ENCODE measurements around the gene PLIN3. TPM values are rescaled to one million over a fixed set of nuclear protein-coding genes. Genes with fewer than 3 reads are reported as not detected.

The PLIN3 gene, protein sequence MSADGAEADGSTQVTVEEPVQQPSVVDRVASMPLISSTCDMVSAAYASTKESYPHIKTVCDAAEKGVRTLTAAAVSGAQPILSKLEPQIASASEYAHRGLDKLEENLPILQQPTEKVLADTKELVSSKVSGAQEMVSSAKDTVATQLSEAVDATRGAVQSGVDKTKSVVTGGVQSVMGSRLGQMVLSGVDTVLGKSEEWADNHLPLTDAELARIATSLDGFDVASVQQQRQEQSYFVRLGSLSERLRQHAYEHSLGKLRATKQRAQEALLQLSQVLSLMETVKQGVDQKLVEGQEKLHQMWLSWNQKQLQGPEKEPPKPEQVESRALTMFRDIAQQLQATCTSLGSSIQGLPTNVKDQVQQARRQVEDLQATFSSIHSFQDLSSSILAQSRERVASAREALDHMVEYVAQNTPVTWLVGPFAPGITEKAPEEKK
- total RNA-seq: 10 to 100 TPM; 80.0 to 80.9 TPM
- polyA plus RNA-seq (2013, experiment 1 of 2): 62.6 TPM
- 69.5 TPM for polyA plus RNA-seq (2013, experiment 2 of 2)
- long read RNA-seq, experiment 1, transcript PLIN3-201 (8 exons, 2,333 nt): major isoform, 17 of 48 reads
- long read RNA-seq, experiment 1, partial matches to known transcripts: 18 of 48 reads
- long read RNA-seq, experiment 1, other reads (novel, unspliced or antisense): 13 of 48 reads
- long read RNA-seq, experiment 2, transcript PLIN3-201 (8 exons, 2,333 nt): major isoform, 314 of 361 reads
- long read RNA-seq, experiment 2, transcript PLIN3-202 (8 exons, 1,535 nt): minor isoform, 12 of 361 reads
- long read RNA-seq, experiment 2, partial matches to known transcripts: 18 of 361 reads
- long read RNA-seq, experiment 2, other reads (novel, unspliced or antisense): 17 of 361 reads
- long read RNA-seq, experiment 3, transcript PLIN3-202 (8 exons, 1,535 nt): minor isoform, 37 of 871 reads
- long read RNA-seq, experiment 3, transcript PLIN3-201 (8 exons, 2,333 nt): major isoform, 765 of 871 reads
- long read RNA-seq, experiment 3, partial matches to known transcripts: 42 of 871 reads
- long read RNA-seq, experiment 3, other reads (novel, unspliced or antisense): 24 of 871 reads
- long read RNA-seq, experiment 4, transcript PLIN3-201 (8 exons, 2,333 nt): major isoform, 88 of 102 reads
- long read RNA-seq, experiment 4, partial matches to known transcripts: 3 of 102 reads
- long read RNA-seq, experiment 4, other reads (novel, unspliced or antisense): 8 of 102 reads

DNA sequence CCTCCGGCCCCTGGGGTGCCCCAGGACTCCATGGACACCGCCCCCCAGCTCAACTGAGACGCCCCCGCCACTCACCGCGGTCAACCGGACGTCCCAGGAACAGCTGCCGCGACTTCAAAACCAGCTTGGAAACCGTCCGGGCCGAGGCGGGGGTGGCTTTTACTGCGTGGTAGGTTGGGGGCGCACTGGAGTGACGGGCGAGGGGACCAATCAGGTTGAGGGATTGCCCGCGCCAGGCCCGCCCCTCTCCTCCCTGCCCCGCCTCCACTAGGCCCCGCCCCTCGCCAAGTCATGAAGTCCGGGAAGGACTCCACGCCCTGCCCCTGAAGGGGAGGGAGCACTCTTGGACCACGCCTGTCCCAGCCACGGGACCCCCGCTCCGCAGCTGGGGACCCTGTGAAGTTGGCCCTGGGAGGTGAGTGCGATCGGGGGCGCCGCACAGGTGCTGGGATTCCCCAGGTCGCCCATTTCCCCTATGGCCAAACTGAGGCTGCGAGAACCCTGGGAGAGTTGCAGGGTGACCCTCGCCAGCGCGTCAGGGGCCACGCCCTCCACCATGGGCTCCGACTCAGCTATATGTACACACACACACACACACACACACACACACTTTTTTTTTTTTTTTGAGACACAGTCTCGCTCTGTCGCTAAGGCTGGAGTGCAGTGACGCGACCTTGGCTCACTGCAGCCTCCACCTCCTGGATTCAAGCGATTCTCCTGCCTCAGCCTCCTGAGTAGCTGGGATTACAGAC, at the start of gene PLIN3:
Gene PLIN3, minus strand, starts transcription at position 134 of the 752 bp plus-strand sequence. CDS start 6,273 bp downstream, outside the sequence.
- no peaks in the 10 kb centered on the region for H3K9me3 Mint-ChIP-seq
- H3K9ac ChIP-seq (ENCODE audit: extremely low read depth, low read length, poor library complexity, severe bottlenecking): peak within 1 kb of the TSS; percentile 86
- no peaks in the 10 kb centered on the region for H3K27me3 Mint-ChIP-seq (ENCODE audit: insufficient read depth)
- no peaks in the 10 kb centered on the region for H3K27me3 ChIP-seq (ENCODE audit: control insufficient read depth, insufficient read depth, low read length, poor library complexity, severe bottlenecking)
- TF ChIP-seq, protein P1, sequence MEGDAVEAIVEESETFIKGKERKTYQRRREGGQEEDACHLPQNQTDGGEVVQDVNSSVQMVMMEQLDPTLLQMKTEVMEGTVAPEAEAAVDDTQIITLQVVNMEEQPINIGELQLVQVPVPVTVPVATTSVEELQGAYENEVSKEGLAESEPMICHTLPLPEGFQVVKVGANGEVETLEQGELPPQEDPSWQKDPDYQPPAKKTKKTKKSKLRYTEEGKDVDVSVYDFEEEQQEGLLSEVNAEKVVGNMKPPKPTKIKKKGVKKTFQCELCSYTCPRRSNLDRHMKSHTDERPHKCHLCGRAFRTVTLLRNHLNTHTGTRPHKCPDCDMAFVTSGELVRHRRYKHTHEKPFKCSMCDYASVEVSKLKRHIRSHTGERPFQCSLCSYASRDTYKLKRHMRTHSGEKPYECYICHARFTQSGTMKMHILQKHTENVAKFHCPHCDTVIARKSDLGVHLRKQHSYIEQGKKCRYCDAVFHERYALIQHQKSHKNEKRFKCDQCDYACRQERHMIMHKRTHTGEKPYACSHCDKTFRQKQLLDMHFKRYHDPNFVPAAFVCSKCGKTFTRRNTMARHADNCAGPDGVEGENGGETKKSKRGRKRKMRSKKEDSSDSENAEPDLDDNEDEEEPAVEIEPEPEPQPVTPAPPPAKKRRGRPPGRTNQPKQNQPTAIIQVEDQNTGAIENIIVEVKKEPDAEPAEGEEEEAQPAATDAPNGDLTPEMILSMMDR (conservative IDR thresholded peaks at IDR 0.05): no peak
- H3K4me3 Mint-ChIP-seq: peak within 1 kb of the TSS; percentile 78
- no peaks in the 10 kb centered on the region for H3K9me3 ChIP-seq (ENCODE audit: control insufficient read depth, low read length)
- no peak within 1 kb of the TSS for H3K27ac ChIP-seq (ENCODE audit: low read depth, low read length)
- H3K36me3 ChIP-seq (ENCODE audit: control insufficient read depth, insufficient read depth, low read length): peaks cover 8% of the 10 kb centered on the region
- H3K4me1 Mint-ChIP-seq: peaks cover 5% of the 10 kb centered on the region
- H3K27ac Mint-ChIP-seq: peak within 1 kb of the TSS; percentile 79
- no peaks in the 10 kb centered on the region for H3K4me1 ChIP-seq (ENCODE audit: control insufficient read depth, insufficient read depth, low read length)
- peak; percentile 99 for DNase-seq
- peak within 1 kb of the TSS; percentile 94 for H3K4me3 ChIP-seq (ENCODE audit: low read length)
- H3K36me3 Mint-ChIP-seq (ENCODE audit: low read depth): peaks cover 9% of the 10 kb centered on the region
- WGBS, 2 experiments (ENCODE audit: insufficient coverage in 1 of 2, insufficient read length in 1 of 2): 12 to 40% methylated on average over 8 to 46 of the region's 46 CpGs

DNA sequence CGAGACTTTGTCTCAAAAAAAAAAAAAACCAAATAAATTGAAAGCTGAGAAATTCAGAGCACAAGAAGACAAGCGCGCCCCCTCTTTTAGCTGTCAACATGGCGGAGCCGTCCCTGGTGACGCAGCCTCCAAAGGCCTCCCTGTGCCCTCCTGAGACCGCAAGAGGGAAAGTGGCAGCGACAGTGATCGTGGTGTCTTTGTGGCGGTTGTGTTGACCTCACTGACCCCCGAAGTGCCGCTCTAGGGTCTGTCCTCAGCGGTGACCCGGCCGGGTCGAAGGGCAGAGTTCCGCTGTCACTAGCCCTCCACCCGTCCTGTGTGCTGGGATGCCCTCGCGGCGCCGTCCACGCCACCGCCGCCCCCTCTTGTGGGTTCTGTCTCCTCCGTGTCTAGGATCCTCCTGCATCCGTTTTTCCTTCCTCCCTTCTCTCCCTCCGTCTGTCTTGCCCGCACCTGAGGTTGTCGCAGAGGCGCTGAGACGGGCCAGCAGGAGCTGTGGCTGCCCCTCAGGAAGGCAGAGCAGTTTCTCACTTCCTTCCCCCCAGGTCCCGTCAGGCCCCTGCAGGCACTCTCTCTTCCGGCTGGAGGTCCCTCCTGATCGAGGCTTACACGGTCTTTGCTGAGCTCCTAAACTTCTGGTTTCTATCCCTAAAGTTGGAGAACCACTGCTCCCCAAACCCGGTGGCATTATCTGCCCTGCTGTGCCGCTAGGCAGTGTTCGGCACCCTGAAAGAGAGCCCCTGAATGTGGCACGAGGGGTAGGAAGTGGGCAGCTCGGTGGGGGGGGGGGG, 49.0 kb upstream of the PLIN3 start:
- DNase-seq: no peak
- peaks cover 7% of the 10 kb centered on the region for H3K4me1 Mint-ChIP-seq
- no peaks in the 10 kb centered on the region for H3K9me3 Mint-ChIP-seq
- peak overlapping the region; percentile 88 for H3K27ac Mint-ChIP-seq
- Histone ChIP-seq H3K9me3 (ENCODE audit: control insufficient read depth, low read length) (no peaks in the 10 kb centered on the region), H3K4me3 (ENCODE audit: low read length) (no peak overlapping the region), H3K9ac (ENCODE audit: extremely low read depth, low read length, poor library complexity, severe bottlenecking) (no peak overlapping the region), H3K36me3 (ENCODE audit: control insufficient read depth, insufficient read depth, low read length) (peaks cover 33% of the 10 kb centered on the region), H3K4me1 (ENCODE audit: control insufficient read depth, insufficient read depth, low read length) (peaks cover 2% of the 10 kb centered on the region), H3K27ac (ENCODE audit: low read depth, low read length) (no peak overlapping the region), H3K27me3 (ENCODE audit: control insufficient read depth, insufficient read depth, low read length, poor library complexity, severe bottlenecking) (no peaks in the 10 kb centered on the region)
- no peaks in the 10 kb centered on the region for H3K27me3 Mint-ChIP-seq (ENCODE audit: insufficient read depth)
- WGBS, 2 experiments (ENCODE audit: insufficient coverage in 1 of 2, insufficient read length in 1 of 2): 94 to 97% methylated on average over 35 to 40 of the region's 41 CpGs
- H3K36me3 Mint-ChIP-seq (ENCODE audit: low read depth): peaks cover 59% of the 10 kb centered on the region
- H3K4me3 Mint-ChIP-seq: no peak overlapping the region
- TF ChIP-seq, protein P1 (conservative IDR thresholded peaks at IDR 0.05): no peak
